HG03135 (cell line): Measurements from ENCODE around the gene MED17.
"Not testable (repeated sequence)": the region's sequence is repeated elsewhere in the genome, so short reads cannot be mapped to it uniquely, and the experiment has no call there.

ENCODE experiments used
- ATAC-seq: cut with Tn5 transposase; IDR thresholded peaks from one replicate; pipeline ENCODE4 v1.9.1; 2021; ENCODE audit warnings: mild to moderate bottlenecking, moderate library complexity; ENCODE audit not compliant: unreplicated experiment

MED17 gene

GRCh38 chr11:93784145-93784934, at the start of gene MED17:
MED17 (plus strand) TSS chr11:93784282; CDS start chr11:93784514, 232 bp downstream.
- peak; percentile 97 for ATAC-seq

GRCh38 chr11:93734427-93735222, 49.5 kb upstream of the MED17 start:
- ATAC-seq, result no peak

GRCh38 chr11:93735627-93736026, 48.5 kb upstream of the MED17 start:
- no peak for ATAC-seq

GRCh38 chr11:93736129-93736528, 48.0 kb upstream of the MED17 start:
- no peak for ATAC-seq

- no peak for ATAC-seq
Observed at GRCh38 chr11:93737904-93738612, 46.0 kb upstream of the MED17 start.

- ATAC-seq, result no peak
Observed at GRCh38 chr11:93738647-93739081, 45.4 kb upstream of the MED17 start.

- no peak for ATAC-seq
Observed at GRCh38 chr11:93740031-93740729, 43.9 kb upstream of the MED17 start.

GRCh38 chr11:93740730-93741093, 43.4 kb upstream of the MED17 start:
- ATAC-seq, result peak; percentile 24

GRCh38 chr11:93741094-93741881, 42.8 kb upstream of the MED17 start, which contains the start of the genes C11orf54 and TAF1D:
C11orf54 (plus strand) TSS chr11:93741672; CDS start chr11:93747394, 5,722 bp downstream.
TAF1D (minus strand) TSS chr11:93741495; CDS start chr11:93739304, 2,191 bp downstream.
- peak; percentile 91 for ATAC-seq

GRCh38 chr11:93741882-93742226, 42.2 kb upstream of the MED17 start:
- ATAC-seq, result no peak

GRCh38 chr11:93743291-93743690, 40.8 kb upstream of the MED17 start:
- ATAC-seq, result no peak

- ATAC-seq, result no peak
Observed at GRCh38 chr11:93744669-93745004, 39.4 kb upstream of the MED17 start.

- not testable (repeated sequence) for ATAC-seq
Observed at GRCh38 chr11:93745005-93745755, 38.9 kb upstream of the MED17 start.

- no peak for ATAC-seq
Observed at GRCh38 chr11:93746101-93746500, 38.0 kb upstream of the MED17 start.

- ATAC-seq, result peak; percentile 76
Observed at GRCh38 chr11:93747122-93747521, 37.0 kb upstream of the MED17 start.

GRCh38 chr11:93751001-93751400, 33.1 kb upstream of the MED17 start:
- no peak for ATAC-seq

- no peak for ATAC-seq
Observed at GRCh38 chr11:93753241-93753640, 30.8 kb upstream of the MED17 start.

GRCh38 chr11:93756748-93757147, 27.3 kb upstream of the MED17 start:
- no peak for ATAC-seq

- ATAC-seq, result no peak
Observed at GRCh38 chr11:93757301-93757700, 26.8 kb upstream of the MED17 start.
